HS-27A (cell line): ENCODE measurements around the gene TINAGL1.
A peak's percentile ranks its signal among the peaks of the same experiment; 100 is the strongest.

ENCODE experiments used
- DNase-seq: peaks from one replicate; pipeline ENCODE4 v3.0.0-alpha.2; 2012; ENCODE audit warnings: low read depth, missing footprints

The TINAGL1 gene

DNA sequence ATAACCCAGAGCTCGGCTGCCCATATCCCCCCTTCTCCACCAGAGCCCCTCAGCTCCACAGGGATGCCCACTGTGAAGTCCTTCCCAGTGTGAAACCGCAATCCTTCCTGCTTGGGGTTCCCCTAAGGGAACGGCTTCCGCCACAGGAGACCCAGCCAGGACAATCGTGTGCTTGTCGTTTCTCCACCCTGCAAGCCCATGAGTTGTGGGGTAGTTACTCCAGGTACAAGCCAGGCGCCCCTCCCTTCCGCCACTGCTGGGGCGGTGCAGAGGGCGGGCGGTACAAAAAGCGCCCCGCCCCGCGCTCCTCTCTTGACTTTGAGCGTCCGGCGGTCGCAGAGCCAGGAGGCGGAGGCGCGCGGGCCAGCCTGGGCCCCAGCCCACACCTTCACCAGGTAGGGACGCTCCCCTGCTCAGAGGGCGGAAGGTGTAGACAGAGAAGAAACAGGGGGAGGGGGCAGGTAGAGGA is at the start of gene TINAGL1:
TSS of gene TINAGL1 (plus strand) at position 315 of the 469 bp plus-strand sequence. CDS start 634 bp downstream, outside the sequence.
- no peak for DNase-seq

DNA sequence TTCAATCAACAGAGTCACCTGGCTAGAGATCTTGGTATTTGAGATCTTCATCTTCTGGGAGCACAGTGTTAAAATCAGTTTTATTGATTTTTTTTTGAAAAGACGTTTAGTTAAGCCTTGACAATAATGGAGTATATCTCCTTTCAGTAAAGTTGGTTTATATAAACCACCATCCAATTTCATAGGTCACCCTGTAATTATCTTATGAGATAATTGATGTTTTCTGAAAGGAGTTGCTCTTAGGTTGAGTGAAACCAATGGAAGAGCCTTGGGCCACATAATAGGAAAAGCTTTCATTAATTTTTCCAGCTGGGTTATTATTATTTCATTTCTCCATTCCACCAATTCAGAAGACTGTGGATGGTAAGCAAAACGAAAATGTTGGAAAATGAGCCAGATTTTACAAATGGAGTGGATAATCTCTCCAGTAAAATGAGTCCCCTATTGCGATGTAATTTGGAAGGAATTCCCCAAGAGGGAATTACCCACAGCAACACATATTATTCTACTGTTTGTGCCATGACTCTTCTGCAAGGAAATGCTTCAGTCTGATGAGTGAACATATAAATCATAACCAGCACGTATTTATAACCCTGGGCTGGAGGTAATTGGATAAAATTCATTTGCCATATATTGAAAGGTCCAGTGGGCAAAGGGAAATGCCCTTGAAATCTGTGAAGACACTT is 46.2 kb upstream of the TINAGL1 start:
- no peak for DNase-seq

GRCh38 chr1:31531177-31531999 is 44.9 kb upstream of the TINAGL1 start:
- DNase-seq: peak; percentile 52

DNA sequence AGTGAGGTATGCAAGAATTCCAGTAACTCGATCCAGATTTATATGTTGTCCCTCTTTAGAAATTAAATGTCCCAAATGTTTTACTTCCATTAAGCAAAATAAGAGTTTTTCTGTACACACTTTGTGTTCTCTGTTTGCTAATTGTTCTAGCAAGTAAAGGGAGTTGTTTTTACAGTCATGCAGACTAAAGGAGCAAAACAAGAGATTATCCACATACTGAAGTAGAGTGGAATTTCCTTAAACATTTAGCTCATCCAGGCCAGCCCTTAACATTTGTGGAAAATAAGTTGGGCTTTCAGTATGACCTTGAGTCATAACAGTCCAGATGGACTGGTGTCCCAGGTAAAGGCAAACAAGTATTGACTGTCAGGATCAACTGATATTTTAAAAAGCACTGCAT is 44.1 kb upstream of the TINAGL1 start:
- DNase-seq: no peak

- no peak for DNase-seq
Measured at GRCh38 chr1:31535561-31535960, 40.8 kb upstream of the TINAGL1 start.

- DNase-seq: no peak
Measured at GRCh38 chr1:31539329-31539728, 37.0 kb upstream of the TINAGL1 start.

DNA sequence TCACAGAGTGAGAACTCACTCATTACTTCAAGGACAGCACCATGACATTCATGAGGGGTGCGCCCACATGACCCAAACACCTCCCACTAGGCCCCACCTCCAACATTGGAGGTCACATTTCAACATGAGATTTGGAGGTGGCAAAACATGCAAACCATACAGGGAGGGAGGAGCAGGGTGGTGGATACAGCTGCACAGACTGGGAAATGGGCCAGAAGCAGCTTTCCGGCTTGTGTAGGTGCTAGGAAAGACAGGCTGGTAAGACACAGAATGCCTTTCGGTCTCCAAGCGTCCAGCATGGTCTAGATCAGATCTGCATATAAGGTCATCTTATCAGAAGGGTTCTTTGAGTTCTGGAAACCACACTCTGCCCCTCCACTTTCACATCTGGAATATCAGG is 35.1 kb upstream of the TINAGL1 start:
- DNase-seq: no peak

DNA sequence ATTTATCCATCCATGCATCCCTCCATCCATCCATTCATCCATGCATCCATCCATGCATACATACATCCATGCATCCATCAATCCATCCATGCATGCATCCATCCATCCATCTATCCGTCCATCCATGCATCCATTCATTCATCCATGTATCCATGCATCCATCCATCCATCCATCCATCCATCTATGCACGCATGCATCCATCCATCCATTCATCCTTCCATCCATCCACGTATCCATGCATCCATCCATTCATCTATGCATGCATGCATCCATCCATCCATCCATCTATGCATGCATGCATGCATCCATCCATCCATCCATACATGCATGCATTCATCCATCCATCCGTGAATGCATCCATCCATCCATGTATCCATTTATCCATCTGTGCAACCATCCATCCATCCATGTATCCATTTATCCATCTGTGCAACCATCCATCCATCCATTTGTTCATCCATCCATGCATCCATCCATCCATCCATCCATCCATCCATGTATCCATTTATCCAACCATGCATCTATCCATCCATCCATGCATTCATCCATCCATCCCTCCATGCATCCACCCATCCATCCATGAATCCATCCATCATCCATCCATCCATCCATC is 30.3 kb upstream of the TINAGL1 start:
- DNase-seq: no peak

DNA sequence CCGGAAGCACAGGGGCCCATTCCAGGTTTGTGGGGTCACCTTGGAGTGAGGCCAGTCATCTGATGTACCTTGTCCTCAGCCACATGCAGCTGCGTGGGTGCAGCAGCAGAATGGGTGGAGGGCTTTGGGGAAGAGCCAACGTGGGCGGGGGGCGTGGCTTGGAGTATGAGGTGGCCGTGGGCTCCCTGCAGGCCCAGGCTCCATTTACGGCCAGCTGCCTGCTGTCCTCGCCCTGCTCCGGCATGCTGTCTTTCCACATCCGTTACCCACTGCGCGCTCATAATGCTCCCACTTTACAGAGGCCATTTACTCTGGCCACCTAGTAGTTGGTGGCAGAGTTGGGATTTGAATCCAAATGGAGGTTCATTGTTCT is 27.8 kb upstream of the TINAGL1 start:
- no peak for DNase-seq

- peak; percentile 91 for DNase-seq
Measured at GRCh38 chr1:31548907-31549808, 27.2 kb upstream of the TINAGL1 start.

DNA sequence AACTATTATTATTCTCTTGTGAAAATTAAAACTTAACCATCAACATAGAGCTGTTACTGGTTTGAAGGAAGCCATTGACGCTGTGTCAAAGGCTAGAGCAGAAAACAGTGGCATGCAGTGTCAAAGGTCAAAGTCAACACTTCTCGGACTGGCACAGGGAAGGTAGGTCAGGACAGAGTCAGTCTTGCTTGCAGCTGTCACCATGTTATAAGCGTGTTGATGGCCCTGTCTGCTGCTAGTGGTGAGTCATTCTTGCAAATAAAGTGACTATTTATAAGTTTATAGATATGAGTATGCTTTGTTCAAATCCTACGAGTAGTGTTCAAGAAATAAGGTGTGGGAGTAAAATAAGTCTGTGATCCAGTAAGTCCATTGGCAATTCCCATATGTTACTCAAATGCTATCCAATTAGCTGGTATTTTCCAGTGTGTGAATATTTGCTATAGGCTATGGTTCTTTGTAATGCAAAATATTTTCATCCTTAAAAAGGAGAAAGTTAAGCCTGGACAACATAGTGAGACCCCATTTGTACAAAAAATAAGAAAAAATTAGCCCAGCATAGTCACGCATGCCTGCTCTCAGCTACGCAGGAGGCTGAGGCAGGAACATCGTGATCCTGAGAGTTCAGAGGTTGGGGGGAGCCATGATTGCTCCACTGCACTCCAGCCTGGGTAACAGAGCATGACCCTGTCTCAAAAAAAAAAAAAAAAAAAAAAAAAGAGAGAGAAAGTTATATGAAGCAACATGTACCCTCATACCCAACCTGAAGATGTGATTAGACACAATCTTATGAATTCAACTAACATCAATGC is 26.3 kb upstream of the TINAGL1 start:
- DNase-seq: peak; percentile 34

GRCh38 chr1:31551208-31551607 is 25.1 kb upstream of the TINAGL1 start:
- peak; percentile 71 for DNase-seq

- no peak for DNase-seq
Measured at GRCh38 chr1:31552489-31552888, 23.8 kb upstream of the TINAGL1 start.

DNA sequence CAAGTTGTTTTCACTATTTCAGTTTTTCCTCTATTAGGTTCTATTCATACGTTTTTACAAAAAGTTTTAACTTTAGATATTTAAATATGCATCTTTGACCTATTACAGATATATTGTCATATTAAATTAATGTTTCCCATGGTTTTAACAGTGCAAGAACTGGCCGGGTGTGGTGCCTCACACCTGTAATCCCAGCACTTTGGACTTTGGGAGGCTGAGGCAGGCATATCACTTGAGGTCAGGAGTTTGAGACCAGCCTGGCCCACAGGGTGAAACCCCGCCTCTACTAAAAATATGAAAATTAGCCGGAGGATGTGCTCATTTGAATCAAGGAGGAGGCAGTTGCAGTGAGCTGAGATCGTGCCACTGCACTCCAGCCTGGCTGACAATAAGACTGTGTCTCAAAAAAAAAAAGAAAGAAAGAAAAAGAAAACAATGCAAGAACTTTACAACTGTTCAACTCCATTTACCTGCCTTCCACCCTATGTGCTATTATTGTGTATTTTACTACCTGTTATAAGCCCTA is 19.8 kb upstream of the TINAGL1 start:
- no peak for DNase-seq

- DNase-seq: no peak
Measured at GRCh38 chr1:31559715-31560114, 16.6 kb upstream of the TINAGL1 start.

- DNase-seq: no peak
Measured at GRCh38 chr1:31560394-31560793, 15.9 kb upstream of the TINAGL1 start.

- no peak for DNase-seq
Measured at GRCh38 chr1:31562707-31563360, 13.5 kb upstream of the TINAGL1 start.

DNA sequence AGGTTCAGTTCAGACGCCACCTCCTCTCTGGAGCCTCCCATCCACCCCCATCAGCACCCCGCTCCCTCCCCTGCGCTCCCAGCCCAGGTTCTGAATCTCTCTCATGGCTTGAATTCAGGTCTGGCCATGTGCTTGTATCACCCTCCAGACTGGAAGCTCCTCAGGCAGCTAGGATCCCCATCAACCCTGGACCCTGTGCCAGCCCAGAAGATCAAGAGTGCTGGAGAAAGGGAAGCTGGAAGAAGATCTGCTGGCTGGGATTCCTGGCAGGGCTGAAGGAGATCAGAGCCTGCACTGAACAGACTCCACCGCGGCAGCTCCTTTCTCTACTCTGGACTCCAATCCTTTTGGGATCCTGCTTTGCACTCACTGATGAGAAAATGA is 11.7 kb upstream of the TINAGL1 start:
- DNase-seq: no peak

- DNase-seq: no peak
Measured at GRCh38 chr1:31567956-31568570, 8.3 kb upstream of the TINAGL1 start.
